Gastroesophageal sphincter (tissue), 4 donors: ENCODE results near the gene DCK. TPM values are rescaled to one million over a fixed set of nuclear protein-coding genes. Genes with fewer than 3 reads are reported as not detected.
A peak's percentile ranks its signal among the peaks of the same experiment; 100 is the strongest.
"Not testable (repeated sequence)": the region's sequence is repeated elsewhere in the genome, so short reads cannot be mapped to it uniquely, and the experiment has no call there.

Source experiments
- ATAC-seq: fragments of 150-250 bp; one replicate; pipeline ENCODE4 v1.9.1; 2016; ENCODE audit warnings: mild to moderate bottlenecking, moderate library complexity
- H3K27ac ChIP-seq, 4 donors: fragments of 200-600 bp; sonication (generic) in 3 of 4; 1 replicate in 3 of 4; 2 replicates in 1 of 4; pipeline ENCODE4 v1.5.1; 2016 to 2019
- H3K27me3 ChIP-seq: fragments of 200-600 bp; sonication (generic); one replicate; pipeline ENCODE4 v1.5.1; 2019
- H3K36me3 ChIP-seq, 2 donors: fragments of 200-600 bp; sonication (generic); one replicate each; pipeline ENCODE4 v1.5.1; 2019; ENCODE audit warnings: control low read depth in 1 of 2
- H3K4me1 ChIP-seq, 3 donors: fragments of 200-600 bp; sonication (generic); 1 replicate in 2 of 3; 2 replicates in 1 of 3; pipeline ENCODE4 v1.5.1; 2016 to 2019; ENCODE audit warnings: control low read depth in 2 of 3
- H3K4me3 ChIP-seq, 2 donors: fragments of 200-600 bp; sonication (generic); one replicate each; pipeline ENCODE4 v1.5.1; 2019; ENCODE audit warnings: mild to moderate bottlenecking in 1 of 2, moderate library complexity in 1 of 2
- H3K9me3 ChIP-seq, 3 donors: fragments of 200-600 bp; sonication (generic); one replicate each; pipeline ENCODE4 v1.5.1; 2017 to 2019; ENCODE audit warnings: control low read depth in 2 of 3
- EP300 ChIP-seq: sonication (generic); formaldehyde crosslinking; IDR thresholded peaks from one replicate; pipeline ENCODE4 v1.6.1; 2017; ENCODE audit warnings: antibody characterized with exemption, mild to moderate bottlenecking
- POLR2A ChIP-seq, 2 donors: fragments of 450-650 bp; IDR thresholded peaks; one replicate each; pipeline ENCODE4 v1.6.1; 2017; ENCODE audit warnings: antibody characterized with exemption in 2 of 2, mild to moderate bottlenecking in 2 of 2, moderate library complexity in 1 of 2
- POLR2AphosphoS5 ChIP-seq: sonication (generic); formaldehyde crosslinking; IDR thresholded peaks from one replicate; pipeline ENCODE4 v1.6.1; 2017; ENCODE audit warnings: antibody characterized with exemption
- WGBS, 2 donors: methylation state at CpG; one replicate each; pipeline ENCODE4 v1.1.5; 2018; ENCODE audit warnings: low coverage in 1 of 2; 5-methylcytosine and 5-hydroxymethylcytosine counted together
- total RNA-seq, 4 donors: library from RNA; depleted of rRNA; stranded (reverse); fragments of >200 nt; gene quantifications; one replicate each; pipeline ENCODE4 v1.1.0, GENCODE V29; 2016
- TF ChIP-seq, protein P1 (sequence below), 4 experiments: fragments of 200-600 bp in 2 of 4; fragments of 450-650 bp in 2 of 4; sonication (generic) in 1 of 4; IDR thresholded peaks; one replicate each; pipeline ENCODE4 v1.5.1; 2017 to 2019; ENCODE audit warnings: antibody characterized with exemption in 4 of 4, mild to moderate bottlenecking in 2 of 4, moderate library complexity in 2 of 4

DCK gene
- total RNA-seq, 4 donors from 2014 or later: 13.2 to 24.9 (median 21.7) TPM

DNA sequence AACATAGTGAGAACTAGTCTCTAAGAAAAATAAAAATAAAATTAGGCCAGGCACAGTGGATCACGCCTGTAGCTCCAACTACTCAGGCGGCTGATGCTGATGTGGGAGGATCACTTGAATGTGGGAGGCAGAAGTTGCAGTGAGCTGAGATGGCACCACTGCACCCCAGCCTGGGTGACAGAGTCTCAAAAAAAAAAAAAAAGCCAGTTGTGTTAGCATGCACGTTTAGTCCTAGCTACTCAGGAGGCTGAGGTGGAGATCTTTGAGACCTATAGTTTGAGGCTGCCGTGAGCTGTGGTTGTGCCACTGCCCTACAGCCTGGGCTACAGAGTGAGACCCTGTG is 2.5 kb downstream of the DCK start:
- Histone ChIP-seq H3K4me3 (no peak overlapping the region), H3K36me3 (peaks cover 0 to 14% of the 10 kb centered on the region in 2 donors), H3K9me3 (no peaks in the 10 kb centered on the region), H3K27ac (peak overlapping the region in 1 of 4 donors; percentile 39), H3K27me3 (no peaks in the 10 kb centered on the region), H3K4me1 (peaks cover 0 to 39% (median 0%) of the 10 kb centered on the region in 3 donors)
- WGBS, 2 donors: 39 to 73% methylated on average over 2 to 4 of the region's 4 CpGs
- no peak for ATAC-seq
- TF ChIP-seq, protein P1, sequence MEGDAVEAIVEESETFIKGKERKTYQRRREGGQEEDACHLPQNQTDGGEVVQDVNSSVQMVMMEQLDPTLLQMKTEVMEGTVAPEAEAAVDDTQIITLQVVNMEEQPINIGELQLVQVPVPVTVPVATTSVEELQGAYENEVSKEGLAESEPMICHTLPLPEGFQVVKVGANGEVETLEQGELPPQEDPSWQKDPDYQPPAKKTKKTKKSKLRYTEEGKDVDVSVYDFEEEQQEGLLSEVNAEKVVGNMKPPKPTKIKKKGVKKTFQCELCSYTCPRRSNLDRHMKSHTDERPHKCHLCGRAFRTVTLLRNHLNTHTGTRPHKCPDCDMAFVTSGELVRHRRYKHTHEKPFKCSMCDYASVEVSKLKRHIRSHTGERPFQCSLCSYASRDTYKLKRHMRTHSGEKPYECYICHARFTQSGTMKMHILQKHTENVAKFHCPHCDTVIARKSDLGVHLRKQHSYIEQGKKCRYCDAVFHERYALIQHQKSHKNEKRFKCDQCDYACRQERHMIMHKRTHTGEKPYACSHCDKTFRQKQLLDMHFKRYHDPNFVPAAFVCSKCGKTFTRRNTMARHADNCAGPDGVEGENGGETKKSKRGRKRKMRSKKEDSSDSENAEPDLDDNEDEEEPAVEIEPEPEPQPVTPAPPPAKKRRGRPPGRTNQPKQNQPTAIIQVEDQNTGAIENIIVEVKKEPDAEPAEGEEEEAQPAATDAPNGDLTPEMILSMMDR (IDR thresholded peaks at IDR 0.05): no peak
- TF ChIP-seq POLR2AphosphoS5: no peak
- no peak for TF ChIP-seq POLR2A (IDR thresholded peaks at IDR 0.05)
- no peak for TF ChIP-seq EP300

DNA sequence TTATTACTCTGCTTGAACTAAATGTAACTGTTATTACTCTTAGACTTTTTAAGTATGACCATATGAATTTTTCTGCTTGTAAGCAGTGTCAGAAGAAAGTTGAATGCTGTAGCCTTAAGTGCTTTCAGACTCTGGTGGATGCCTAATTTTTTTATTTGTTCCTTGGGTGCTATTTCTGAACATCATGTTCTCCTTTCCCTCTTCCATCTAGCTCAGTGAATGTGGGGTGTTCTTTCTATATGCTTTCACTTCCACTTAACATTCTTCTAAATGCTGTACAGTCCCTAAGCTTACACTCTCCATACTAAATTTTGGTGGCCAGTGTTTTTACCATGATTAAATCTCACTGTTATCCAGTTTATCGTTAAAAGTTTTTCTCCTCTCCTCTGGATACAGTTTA is 3.6 kb downstream of the DCK start:
- H3K9me3 ChIP-seq: no peaks in the 10 kb centered on the region
- ATAC-seq: no peak
- peak; percentile 62 for TF ChIP-seq POLR2AphosphoS5
- TF ChIP-seq EP300: no peak
- H3K27ac ChIP-seq: peak overlapping the region in 2 of 4 donors; percentile 9 to 39
- peaks cover 0 to 14% of the 10 kb centered on the region in 2 donors for H3K36me3 ChIP-seq
- 50 to 67% methylated on average over 1 of the region's 1 CpG for WGBS, 2 donors
- H3K27me3 ChIP-seq: no peaks in the 10 kb centered on the region
- no peak overlapping the region for H3K4me3 ChIP-seq
- peaks cover 0 to 39% (median 0%) of the 10 kb centered on the region in 3 donors for H3K4me1 ChIP-seq

DNA sequence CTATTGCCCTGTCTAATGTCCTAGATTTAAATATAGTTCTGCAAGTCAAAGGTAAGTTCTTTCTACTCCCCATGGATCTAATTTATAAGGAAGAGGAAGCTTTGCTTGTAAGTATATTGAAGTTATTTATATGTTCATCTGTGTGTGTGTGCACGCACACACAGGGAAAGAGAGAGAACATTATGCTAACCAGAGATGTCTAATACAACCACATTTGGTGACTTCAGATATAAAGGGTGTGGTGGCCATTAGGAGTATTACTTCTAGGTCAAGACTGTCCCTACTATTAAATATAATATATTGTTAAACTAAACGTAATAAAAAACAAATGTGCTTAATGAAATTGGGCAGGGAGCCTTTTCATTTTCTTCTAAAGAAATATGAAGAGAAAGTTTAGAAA is 4.1 kb downstream of the DCK start:
- peaks cover 0 to 14% of the 10 kb centered on the region in 2 donors for H3K36me3 ChIP-seq
- H3K27ac ChIP-seq: peak overlapping the region in 1 of 4 donors; percentile 39
- ATAC-seq: no peak
- H3K9me3 ChIP-seq: no peaks in the 10 kb centered on the region
- H3K4me3 ChIP-seq: no peak overlapping the region
- WGBS, 2 donors: 45% methylated on average over 1 to 2 of the region's 2 CpGs
- TF ChIP-seq EP300 (no peak), POLR2AphosphoS5 (no peak), POLR2A (IDR thresholded peaks at IDR 0.05) (no peak)
- TF ChIP-seq, protein P1 (IDR thresholded peaks at IDR 0.05): no peak
- H3K27me3 ChIP-seq: no peaks in the 10 kb centered on the region
- peaks cover 0 to 35% (median 0%) of the 10 kb centered on the region in 3 donors for H3K4me1 ChIP-seq

DNA sequence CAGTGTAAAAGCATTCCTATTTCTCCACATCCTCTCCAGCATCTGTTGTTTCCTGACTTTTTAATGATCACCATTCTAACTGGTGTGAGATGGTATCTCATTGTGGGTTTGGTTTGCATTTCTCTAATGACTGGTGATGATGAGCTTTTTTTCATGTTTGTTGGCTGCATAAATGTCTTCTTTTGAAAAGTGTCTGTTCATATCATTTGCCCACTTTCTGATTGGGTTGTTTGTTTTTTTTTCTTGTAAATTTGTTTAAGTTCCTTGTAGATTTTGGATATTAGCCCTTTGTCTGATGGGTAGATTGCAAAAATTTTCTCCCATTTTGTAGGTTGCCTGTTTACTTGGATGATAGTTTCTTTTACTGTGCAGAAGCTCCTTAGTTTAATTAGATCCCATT is 6.2 kb downstream of the DCK start:
- not testable (repeated sequence) for ATAC-seq, H3K27me3 ChIP-seq, H3K4me3 ChIP-seq, H3K9me3 ChIP-seq, H3K27ac ChIP-seq
- Histone ChIP-seq H3K4me1 (peaks cover 0 to 22% (median 0%) of the 10 kb centered on the region in 3 donors), H3K36me3 (peaks cover 0 to 18% of the 10 kb centered on the region in 2 donors)

DNA sequence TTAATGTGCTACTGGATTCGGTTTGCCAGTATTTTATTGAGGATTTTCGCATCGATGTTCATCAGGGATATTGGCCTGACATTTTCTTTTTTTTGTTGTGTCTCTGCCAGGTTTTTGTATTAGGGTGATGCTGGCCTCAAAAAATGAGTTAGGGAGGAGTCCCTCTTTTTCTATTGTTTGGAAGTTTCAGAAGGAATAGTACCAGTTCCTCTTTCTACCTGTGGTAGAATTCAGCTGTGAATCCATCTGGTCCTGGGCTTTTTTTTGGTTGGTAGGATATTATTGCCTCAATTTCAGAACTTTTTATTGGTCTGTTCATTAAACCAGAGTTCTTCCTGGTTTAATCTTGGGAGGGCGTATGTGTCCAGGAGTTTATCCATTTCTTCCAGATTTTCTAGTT is 7.9 kb downstream of the DCK start:
- peaks cover 0 to 18% of the 10 kb centered on the region in 2 donors for H3K36me3 ChIP-seq
- 100% methylated on average over 4 of the region's 4 CpGs for WGBS, 2 donors
- ATAC-seq, H3K27ac ChIP-seq, H3K4me3 ChIP-seq, H3K9me3 ChIP-seq, H3K4me1 ChIP-seq, H3K27me3 ChIP-seq: not testable (repeated sequence)

DNA sequence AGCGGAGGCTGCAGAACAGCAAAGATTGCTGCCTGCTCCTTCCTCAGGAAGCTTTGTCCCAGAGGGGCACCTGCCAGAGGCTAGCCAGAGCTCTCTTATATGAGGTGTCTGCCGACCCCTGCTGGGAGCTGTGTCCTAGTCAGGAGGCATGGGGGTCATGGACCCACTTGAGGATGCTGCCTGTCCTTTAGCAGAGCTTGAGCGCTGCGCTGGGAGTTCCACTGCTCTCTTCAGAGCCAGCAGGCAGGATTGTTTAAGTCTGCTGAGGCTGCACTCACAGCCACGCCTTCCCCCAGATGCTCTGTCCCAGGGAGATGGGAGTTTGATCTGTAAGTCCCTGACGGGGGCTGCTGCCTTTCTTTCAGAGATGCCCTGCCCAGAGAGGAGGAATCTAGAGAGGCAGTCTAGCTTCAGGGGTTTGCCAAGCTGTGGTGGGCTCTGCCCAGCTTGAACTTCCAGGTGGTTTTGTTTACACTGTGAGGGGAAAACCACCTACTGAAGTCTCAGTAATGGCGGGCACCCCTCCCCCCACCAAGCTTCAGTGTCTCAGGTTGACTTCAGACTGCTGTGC is 10.9 kb downstream of the DCK start:
- no peaks in the 10 kb centered on the region for H3K9me3 ChIP-seq
- H3K27ac ChIP-seq: no peak overlapping the region
- TF ChIP-seq EP300 (no peak), POLR2AphosphoS5 (no peak), POLR2A (IDR thresholded peaks at IDR 0.05) (no peak)
- TF ChIP-seq, protein P1 (IDR thresholded peaks at IDR 0.05): no peak
- peaks cover 0 to 7% of the 10 kb centered on the region in 2 donors for H3K36me3 ChIP-seq
- WGBS, 2 donors: 100% methylated on average over 1 of the region's 7 CpGs; no CpG with 5 or more reads in 1 of the 2 donors
- no peaks in the 10 kb centered on the region for H3K27me3 ChIP-seq
- no peak for ATAC-seq
- H3K4me3 ChIP-seq: no peak overlapping the region
- no peaks in the 10 kb centered on the region for H3K4me1 ChIP-seq

DNA sequence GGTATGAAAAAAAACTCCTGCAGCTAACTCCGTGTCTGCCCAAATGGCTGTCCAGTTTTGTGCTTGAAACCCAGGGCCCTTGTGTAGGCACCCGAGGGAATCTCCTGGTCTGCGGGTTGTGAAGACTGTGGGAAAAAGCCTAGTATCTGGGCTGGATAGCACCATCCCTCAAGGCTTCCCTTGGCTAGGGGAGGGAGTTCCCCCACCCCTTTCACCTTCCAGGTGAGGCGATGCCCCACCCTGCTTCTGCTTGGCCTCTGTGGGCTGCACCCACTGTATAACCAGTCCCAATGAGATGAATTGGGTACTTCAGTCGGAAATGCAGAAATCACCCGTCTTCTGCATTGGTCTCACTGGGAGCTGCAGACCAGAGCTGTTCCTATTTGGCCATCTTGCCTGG is 11.6 kb downstream of the DCK start:
- ATAC-seq, H3K4me3 ChIP-seq: not testable (repeated sequence)
- WGBS, 2 donors: 88 to 90% methylated on average over 2 to 4 of the region's 6 CpGs

More for the DNA sequence above, 11.6 kb downstream of the DCK start:
- not testable (repeated sequence) for H3K36me3 ChIP-seq, H3K27ac ChIP-seq, H3K27me3 ChIP-seq, H3K4me1 ChIP-seq, H3K9me3 ChIP-seq
